ENCODE results near the gene SNX22.

SNX22 gene

GRCh38 chr15:64121614-64122013 lies 29.9 kb upstream of the SNX22 start:
- no peaks in the 10 kb centered on the region for H3K4me1 ChIP-seq (ENCODE audit: low read length)
- no peak overlapping the region for H2AFZ ChIP-seq (ENCODE audit: low read length)
- H3K36me3 ChIP-seq (replicated peaks; ENCODE audit: insufficient read depth, low read length) = peaks cover 7% of the 10 kb centered on the region; the same call in 1 of the 2 replicates
- no peak for TF ChIP-seq EZH2phosphoT487 (IDR thresholded peaks at IDR 0.05; ENCODE audit: low read length)
- TF ChIP-seq EZH2 (optimal IDR thresholded peaks at IDR 0.05; ENCODE audit: low read depth, low read length) = no peak
- TF ChIP-seq, protein P1, sequence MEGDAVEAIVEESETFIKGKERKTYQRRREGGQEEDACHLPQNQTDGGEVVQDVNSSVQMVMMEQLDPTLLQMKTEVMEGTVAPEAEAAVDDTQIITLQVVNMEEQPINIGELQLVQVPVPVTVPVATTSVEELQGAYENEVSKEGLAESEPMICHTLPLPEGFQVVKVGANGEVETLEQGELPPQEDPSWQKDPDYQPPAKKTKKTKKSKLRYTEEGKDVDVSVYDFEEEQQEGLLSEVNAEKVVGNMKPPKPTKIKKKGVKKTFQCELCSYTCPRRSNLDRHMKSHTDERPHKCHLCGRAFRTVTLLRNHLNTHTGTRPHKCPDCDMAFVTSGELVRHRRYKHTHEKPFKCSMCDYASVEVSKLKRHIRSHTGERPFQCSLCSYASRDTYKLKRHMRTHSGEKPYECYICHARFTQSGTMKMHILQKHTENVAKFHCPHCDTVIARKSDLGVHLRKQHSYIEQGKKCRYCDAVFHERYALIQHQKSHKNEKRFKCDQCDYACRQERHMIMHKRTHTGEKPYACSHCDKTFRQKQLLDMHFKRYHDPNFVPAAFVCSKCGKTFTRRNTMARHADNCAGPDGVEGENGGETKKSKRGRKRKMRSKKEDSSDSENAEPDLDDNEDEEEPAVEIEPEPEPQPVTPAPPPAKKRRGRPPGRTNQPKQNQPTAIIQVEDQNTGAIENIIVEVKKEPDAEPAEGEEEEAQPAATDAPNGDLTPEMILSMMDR (IDR thresholded peaks at IDR 0.05; ENCODE audit: low read length) = no peak
- no peaks in the 10 kb centered on the region for H3K9me2 ChIP-seq (replicated peaks; ENCODE audit: insufficient read depth, low read length)
- DNase-seq = no peak
- no peaks in the 10 kb centered on the region for H3K79me2 ChIP-seq (ENCODE audit: low read length)
- no peak overlapping the region for H3K4me3 ChIP-seq (ENCODE audit: low read length)
- no peaks in the 10 kb centered on the region for H3K9me3 ChIP-seq (replicated peaks; ENCODE audit: insufficient read depth, low read length)
- H4K20me1 ChIP-seq (ENCODE audit: insufficient read depth, low read length) = no peaks in the 10 kb centered on the region
- no peaks in the 10 kb centered on the region for H3K27me3 ChIP-seq (replicated peaks; ENCODE audit: insufficient read depth, low read length)
- no peak overlapping the region for H3K27ac ChIP-seq (ENCODE audit: low read length)
- no peak overlapping the region for H3K9ac ChIP-seq (ENCODE audit: low read length)
- no peaks in the 10 kb centered on the region for H3F3A ChIP-seq (ENCODE audit: insufficient read depth, low read length)
- H3K4me2 ChIP-seq (ENCODE audit: low read depth, low read length) = no peak overlapping the region

DNA sequence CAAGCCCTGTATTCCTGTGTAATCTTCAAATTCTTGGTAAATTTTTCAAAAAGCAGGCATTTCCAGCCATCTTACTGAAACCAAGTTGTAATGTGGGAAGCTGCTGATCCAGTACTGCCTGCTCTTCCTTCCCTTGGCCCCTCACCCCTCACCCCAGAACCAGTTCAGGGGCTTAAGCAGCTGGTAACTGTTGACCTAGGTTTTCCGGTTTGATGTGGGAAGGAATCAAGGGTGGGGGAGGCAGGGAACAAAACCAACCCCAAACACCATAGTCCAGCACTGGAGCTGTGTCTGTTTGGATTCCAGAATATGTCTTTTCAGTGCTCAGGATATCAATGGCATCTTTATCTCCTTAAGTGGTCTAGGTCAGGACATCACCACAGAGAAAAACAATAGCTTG lies 29.1 kb upstream of the SNX22 start:
- H4K20me1 ChIP-seq (ENCODE audit: insufficient read depth, low read length) = no peaks in the 10 kb centered on the region
- H3F3A ChIP-seq (ENCODE audit: insufficient read depth, low read length) = no peaks in the 10 kb centered on the region
- TF ChIP-seq EZH2 (optimal IDR thresholded peaks at IDR 0.05; ENCODE audit: low read depth, low read length) (no peak), EZH2phosphoT487 (IDR thresholded peaks at IDR 0.05; ENCODE audit: low read length) (no peak)
- TF ChIP-seq, protein P1 (IDR thresholded peaks at IDR 0.05; ENCODE audit: low read length) = no peak
- H3K4me3 ChIP-seq (ENCODE audit: low read length) = no peak overlapping the region
- H3K27me3 ChIP-seq (replicated peaks; ENCODE audit: insufficient read depth, low read length) = no peaks in the 10 kb centered on the region
- H2AFZ ChIP-seq (ENCODE audit: low read length) = no peak overlapping the region
- H3K79me2 ChIP-seq (ENCODE audit: low read length) = no peaks in the 10 kb centered on the region
- H3K9ac ChIP-seq (ENCODE audit: low read length) = no peak overlapping the region
- no peak for DNase-seq
- no peaks in the 10 kb centered on the region for H3K9me2 ChIP-seq (replicated peaks; ENCODE audit: insufficient read depth, low read length)
- H3K4me1 ChIP-seq (ENCODE audit: low read length) = no peaks in the 10 kb centered on the region
- H3K36me3 ChIP-seq (replicated peaks; ENCODE audit: insufficient read depth, low read length) = peaks cover 9% of the 10 kb centered on the region; the same call in 1 of the 2 replicates
- no peak overlapping the region for H3K27ac ChIP-seq (ENCODE audit: low read length)
- no peaks in the 10 kb centered on the region for H3K9me3 ChIP-seq (replicated peaks; ENCODE audit: insufficient read depth, low read length)
- no peak overlapping the region for H3K4me2 ChIP-seq (ENCODE audit: low read depth, low read length)

- no peaks in the 10 kb centered on the region for H3K9me2 ChIP-seq (replicated peaks; ENCODE audit: insufficient read depth, low read length)
- TF ChIP-seq EZH2phosphoT487 (IDR thresholded peaks at IDR 0.05; ENCODE audit: low read length) = no peak
- TF ChIP-seq, protein P1 (IDR thresholded peaks at IDR 0.05; ENCODE audit: low read length) = no peak
- no peaks in the 10 kb centered on the region for H3F3A ChIP-seq (ENCODE audit: insufficient read depth, low read length)
- no peak overlapping the region for H3K9ac ChIP-seq (ENCODE audit: low read length)
- no peak overlapping the region for H3K27ac ChIP-seq (ENCODE audit: low read length)
- H3K79me2 ChIP-seq (ENCODE audit: low read length) = no peaks in the 10 kb centered on the region
- no peaks in the 10 kb centered on the region for H3K4me1 ChIP-seq (ENCODE audit: low read length)
- H3K4me3 ChIP-seq (ENCODE audit: low read length) = no peak overlapping the region
- H4K20me1 ChIP-seq (ENCODE audit: insufficient read depth, low read length) = no peaks in the 10 kb centered on the region
- H3K27me3 ChIP-seq (replicated peaks; ENCODE audit: insufficient read depth, low read length) = no peaks in the 10 kb centered on the region
- H2AFZ ChIP-seq (ENCODE audit: low read length) = no peak overlapping the region
- DNase-seq = no peak
- H3K4me2 ChIP-seq (ENCODE audit: low read depth, low read length) = no peak overlapping the region
- H3K36me3 ChIP-seq (replicated peaks; ENCODE audit: insufficient read depth, low read length) = peaks cover 12% of the 10 kb centered on the region; the same call in 1 of the 2 replicates
- no peaks in the 10 kb centered on the region for H3K9me3 ChIP-seq (replicated peaks; ENCODE audit: insufficient read depth, low read length)
Observed at GRCh38 chr15:64122936-64123351, 28.6 kb upstream of the SNX22 start.
